Epidermal melanocyte (primary cell): ENCODE data around the gene REPS1.

Experiments
- DNase-seq: peaks from one replicate; pipeline ENCODE4 v3.0.0; 2011; ENCODE audit warnings: low spot score; ENCODE audit not compliant: insufficient read length

Gene REPS1

GRCh38 chr6:138931660-138932059 is 56.4 kb downstream of the REPS1 start:
- no peak for DNase-seq

GRCh38 chr6:138926579-138926978 is 61.5 kb downstream of the REPS1 start:
- DNase-seq: no peak

- no peak for DNase-seq
These were observed 62.2 kb downstream of the REPS1 start for GRCh38 chr6:138925806-138926205.

GRCh38 chr6:138923561-138923960 is 64.5 kb downstream of the REPS1 start:
- no peak for DNase-seq

- no peak for DNase-seq
These were observed 67.1 kb downstream of the REPS1 start for GRCh38 chr6:138920906-138921305.

- DNase-seq: no peak
These were observed 73.4 kb downstream of the REPS1 start for GRCh38 chr6:138914701-138915100.

GRCh38 chr6:138912308-138912707 is 75.7 kb downstream of the REPS1 start:
- DNase-seq: no peak

GRCh38 chr6:138909975-138910374 is 78.1 kb downstream of the REPS1 start:
- DNase-seq: no peak

- no peak for DNase-seq
These were observed 78.5 kb downstream of the REPS1 start for GRCh38 chr6:138909511-138909910.

- DNase-seq: no peak
These were observed 80.9 kb downstream of the REPS1 start for GRCh38 chr6:138907167-138907566.

- DNase-seq: no peak
These were observed 91.0 kb downstream of the REPS1 start for GRCh38 chr6:138897031-138897430.

- DNase-seq: no peak
These were observed 91.8 kb downstream of the REPS1 start for GRCh38 chr6:138896104-138896756.

GRCh38 chr6:138891255-138891986 is 96.6 kb downstream of the REPS1 start:
- DNase-seq: no peak

- DNase-seq: no peak
These were observed 102.8 kb downstream of the REPS1 start for GRCh38 chr6:138885156-138885819.

- no peak for DNase-seq
These were observed 105.6 kb downstream of the REPS1 start for GRCh38 chr6:138882369-138883017.

- DNase-seq: no peak
These were observed 114.9 kb downstream of the REPS1 start for GRCh38 chr6:138873191-138873590.

GRCh38 chr6:138869398-138869797 is 118.7 kb downstream of the REPS1 start:
- no peak for DNase-seq

GRCh38 chr6:138868181-138868580 is 119.9 kb downstream of the REPS1 start:
- no peak for DNase-seq

- DNase-seq: no peak
These were observed 122.5 kb downstream of the REPS1 start for GRCh38 chr6:138865480-138866109.

- DNase-seq: no peak
These were observed 123.6 kb downstream of the REPS1 start for GRCh38 chr6:138864343-138864890.

GRCh38 chr6:138863321-138863720 is 124.7 kb downstream of the REPS1 start:
- DNase-seq: no peak
